ENCODE data around the gene KDM4B. TPM values are rescaled to one million over a fixed set of nuclear protein-coding genes. Genes with fewer than 3 reads are reported as not detected.

The KDM4B gene
- total and polyA plus RNA-seq, 2 donors (not counting 1 experiment from before 2014, with no cell fraction given), result 75.5 to 205 TPM

GRCh38 chr19:5202553-5202952 lies 233.6 kb downstream of the KDM4B start:
- Histone ChIP-seq H4K20me1 (ENCODE audit: control insufficient read depth, insufficient read depth, low read length, poor library complexity, severe bottlenecking) (no peaks in the 10 kb centered on the region), H2AFZ (ENCODE audit: insufficient read depth, low read depth, low read length, poor library complexity, severe bottlenecking) (no peak overlapping the region), H3K36me3 (replicated peaks in 1 of 2; ENCODE audit: control extremely low read depth in 1 of 2, control insufficient read depth in 1 of 2, extremely low read depth in 1 of 2, insufficient read depth in 2 of 2, low read length in 1 of 2) (no peaks in the 10 kb centered on the region), H3K4me1 (ENCODE audit: control insufficient read depth in 2 of 2, insufficient read depth in 2 of 2, low read length in 2 of 2) (peaks cover 0 to 20% of the 10 kb centered on the region in 2 donors), H3K27ac (ENCODE audit: low read length in 2 of 2) (no peak overlapping the region), H3K9ac (ENCODE audit: low read length) (no peak overlapping the region), H3K4me3 (ENCODE audit: control extremely low read depth in 1 of 5, extremely low read depth in 1 of 5, insufficient read depth in 1 of 5, low read depth in 2 of 5, low read length in 4 of 5) (no peak overlapping the region), H3K79me2 (ENCODE audit: control insufficient read depth, insufficient read depth, low read length) (no peaks in the 10 kb centered on the region), H3K4me2 (replicated peaks; ENCODE audit: low read depth, low read length, poor library complexity, severe bottlenecking) (no peak overlapping the region), H3K27me3 (replicated peaks in 1 of 4; ENCODE audit: control extremely low read depth in 1 of 4, control insufficient read depth in 3 of 4, insufficient read depth in 4 of 4, low read length in 3 of 4) (no peaks in the 10 kb centered on the region), H3K9me3 (ENCODE audit: control extremely low read depth in 1 of 3, control insufficient read depth in 2 of 3, insufficient read depth in 1 of 3, low read length in 2 of 3) (peaks cover 1 to 44% (median 21%) of the 10 kb centered on the region in 3 donors)
- ChIA-PET CTCF (no interaction called here), POLR2A (no interaction called here)
- TF ChIP-seq, protein P1, sequence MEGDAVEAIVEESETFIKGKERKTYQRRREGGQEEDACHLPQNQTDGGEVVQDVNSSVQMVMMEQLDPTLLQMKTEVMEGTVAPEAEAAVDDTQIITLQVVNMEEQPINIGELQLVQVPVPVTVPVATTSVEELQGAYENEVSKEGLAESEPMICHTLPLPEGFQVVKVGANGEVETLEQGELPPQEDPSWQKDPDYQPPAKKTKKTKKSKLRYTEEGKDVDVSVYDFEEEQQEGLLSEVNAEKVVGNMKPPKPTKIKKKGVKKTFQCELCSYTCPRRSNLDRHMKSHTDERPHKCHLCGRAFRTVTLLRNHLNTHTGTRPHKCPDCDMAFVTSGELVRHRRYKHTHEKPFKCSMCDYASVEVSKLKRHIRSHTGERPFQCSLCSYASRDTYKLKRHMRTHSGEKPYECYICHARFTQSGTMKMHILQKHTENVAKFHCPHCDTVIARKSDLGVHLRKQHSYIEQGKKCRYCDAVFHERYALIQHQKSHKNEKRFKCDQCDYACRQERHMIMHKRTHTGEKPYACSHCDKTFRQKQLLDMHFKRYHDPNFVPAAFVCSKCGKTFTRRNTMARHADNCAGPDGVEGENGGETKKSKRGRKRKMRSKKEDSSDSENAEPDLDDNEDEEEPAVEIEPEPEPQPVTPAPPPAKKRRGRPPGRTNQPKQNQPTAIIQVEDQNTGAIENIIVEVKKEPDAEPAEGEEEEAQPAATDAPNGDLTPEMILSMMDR (IDR thresholded peaks at IDR 0.05), result no peak
- no peak for TF ChIP-seq EZH2 (IDR thresholded peaks at IDR 0.05; ENCODE audit: borderline replicate concordance, insufficient read depth, low read depth, low read length, poor library complexity, severe bottlenecking)
- intact Hi-C loops (cut with micrococcal nuclease), result no loop called here
- Mint-ChIP-seq H3K9me3 (ENCODE audit: insufficient read depth) (peaks cover 3% of the 10 kb centered on the region), H3K4me3 (no peak overlapping the region), H3K27ac (no peak overlapping the region), H3K4me1 (no peaks in the 10 kb centered on the region), H3K27me3 (no peaks in the 10 kb centered on the region)
- no peak for DNase-seq
- ATAC-seq (ENCODE audit: low read depth), result no peak
- WGBS (ENCODE audit: insufficient coverage), result no CpG with 5 or more reads among the region's 4 CpGs

Small RNA genes within 50 kb of the gene (small RNA-seq; reads per million reads assigned to genes)
- gene MIR4747 (ENCODE audit: insufficient read length, low read depth, low replicate concordance), result not detected

Other genes with a start within 250 kb of the KDM4B start
- gene DPP9, start 245.3 kb upstream of the KDM4B start, total RNA-seq, result 109 and 115 TPM in 2 replicates
- gene DPP9, start 245.3 kb upstream of the KDM4B start, polyA plus RNA-seq, result 40.4 and 47.3 TPM in 2 replicates
- 18.2 and 18.7 TPM in 2 replicates for gene FEM1A, start 177.4 kb upstream of the KDM4B start, total RNA-seq
- 5.1 and 5.8 TPM in 2 replicates for gene FEM1A, start 177.4 kb upstream of the KDM4B start, polyA plus RNA-seq
- 18.1 and 19.7 TPM in 2 replicates for gene TICAM1, start 137.4 kb upstream of the KDM4B start, total RNA-seq
- gene TICAM1, start 137.4 kb upstream of the KDM4B start, polyA plus RNA-seq, result 12.7 and 15.1 TPM in 2 replicates
- 26.5 and 34.3 TPM in 2 replicates for gene PLIN3, start 101.4 kb upstream of the KDM4B start, total RNA-seq
- gene PLIN3, start 101.4 kb upstream of the KDM4B start, polyA plus RNA-seq, result 25.4 and 27.6 TPM in 2 replicates
- 10.2 and 13.0 TPM in 2 replicates for gene ARRDC5, start 66.2 kb upstream of the KDM4B start, total RNA-seq
- gene ARRDC5, start 66.2 kb upstream of the KDM4B start, polyA plus RNA-seq, result 10.7 and 13.2 TPM in 2 replicates
- 0.29 and 0.32 TPM in 2 replicates for gene UHRF1, start 59.6 kb upstream of the KDM4B start, total RNA-seq
- 0.53 and 0.55 TPM in 2 replicates for gene UHRF1, start 59.6 kb upstream of the KDM4B start, polyA plus RNA-seq

All from B cell (primary cell).